ENCODE results near the gene BTF3L4. TPM values are rescaled to one million over a fixed set of nuclear protein-coding genes. Genes with fewer than 3 reads are reported as not detected.

BTF3L4 gene
- 28.6 and 30.1 TPM in 2 replicates for total RNA-seq

DNA sequence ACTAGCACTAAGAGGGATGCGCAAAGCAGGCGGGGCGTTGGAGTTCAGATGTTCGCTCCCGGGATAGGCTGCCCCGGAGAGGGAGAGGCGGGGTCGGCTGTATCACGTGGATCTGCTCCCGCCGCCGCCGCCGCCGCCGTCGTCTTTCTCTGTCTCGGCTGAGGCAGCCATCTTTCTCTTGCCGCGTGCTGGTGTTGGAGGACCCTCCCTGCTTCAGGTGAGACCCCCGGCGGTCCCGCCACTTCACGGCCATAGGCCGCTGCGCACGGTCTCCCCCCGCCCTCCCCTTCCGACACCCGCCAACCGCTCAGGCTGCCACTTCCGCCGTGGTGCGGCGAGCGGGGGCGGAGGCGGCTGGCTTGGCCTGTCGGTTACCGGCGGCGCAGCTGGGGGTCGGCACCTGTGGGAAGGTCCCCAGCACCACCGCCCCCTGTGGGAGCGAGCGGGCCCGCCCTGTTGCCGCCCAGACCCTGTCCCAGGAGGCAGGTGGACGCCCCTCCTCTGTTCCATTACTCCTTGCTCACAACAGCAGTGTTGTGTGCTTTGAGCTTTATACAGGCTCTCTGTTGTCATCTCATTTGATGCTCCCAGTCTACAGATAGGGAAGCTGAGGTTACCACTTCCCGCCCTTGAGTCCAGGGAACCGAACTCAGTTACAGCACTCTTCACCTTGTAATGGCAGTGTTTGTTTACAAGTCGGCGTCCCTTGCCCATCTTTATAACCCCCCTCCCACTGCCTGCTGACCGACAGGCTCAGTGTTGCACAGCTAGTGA, at the start of gene BTF3L4:
BTF3L4 (plus strand) TSS at position 133 of the 774 bp plus-strand sequence. CDS start 3,553 bp downstream, outside the sequence.

DNA sequence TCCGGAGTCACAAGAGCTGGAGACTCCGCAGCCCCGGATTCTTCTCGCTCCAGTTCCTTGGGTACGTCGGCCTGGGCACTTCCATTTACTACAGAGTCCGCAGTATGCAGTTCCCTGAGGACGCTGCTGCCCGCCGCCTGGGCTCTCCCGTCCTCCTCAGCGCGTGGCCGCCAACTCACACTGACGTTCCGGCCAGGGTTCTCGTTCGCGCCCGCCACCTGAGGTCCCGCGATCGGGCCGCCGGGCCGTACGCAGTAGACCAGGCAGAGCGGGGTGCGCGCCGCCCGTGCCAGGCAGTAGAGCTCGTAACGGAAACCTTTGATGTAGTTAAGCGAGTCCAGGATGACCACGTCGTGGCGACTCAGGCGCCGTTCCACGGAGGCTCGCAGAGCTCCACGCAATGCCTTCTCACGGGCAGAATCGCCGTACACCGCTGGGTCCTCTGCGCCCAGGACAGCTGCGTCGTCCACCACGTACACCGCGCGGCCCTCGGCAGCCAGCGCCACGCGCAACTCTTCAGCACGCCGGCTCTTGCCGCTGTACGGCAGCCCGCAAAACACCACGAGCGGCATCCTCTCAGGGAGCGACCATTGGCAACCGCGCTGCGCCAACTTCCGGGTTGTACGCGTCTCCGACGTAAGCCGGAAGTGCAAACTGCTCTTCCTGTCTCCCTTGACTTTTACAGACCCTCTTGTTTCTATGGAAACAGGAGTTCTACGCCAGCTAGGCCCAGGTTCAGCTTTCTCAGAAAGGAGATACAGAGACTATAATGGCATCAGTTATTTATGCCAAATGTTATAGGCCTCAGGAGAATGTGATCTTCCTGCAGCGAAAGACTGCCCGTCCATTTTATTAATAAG, 22.7 kb upstream of the BTF3L4 start, which contains the start of gene KTI12:
KTI12 (minus strand) TSS at position 621 of the 860 bp plus-strand sequence; CDS start at position 572, 49 bp downstream.

DNA sequence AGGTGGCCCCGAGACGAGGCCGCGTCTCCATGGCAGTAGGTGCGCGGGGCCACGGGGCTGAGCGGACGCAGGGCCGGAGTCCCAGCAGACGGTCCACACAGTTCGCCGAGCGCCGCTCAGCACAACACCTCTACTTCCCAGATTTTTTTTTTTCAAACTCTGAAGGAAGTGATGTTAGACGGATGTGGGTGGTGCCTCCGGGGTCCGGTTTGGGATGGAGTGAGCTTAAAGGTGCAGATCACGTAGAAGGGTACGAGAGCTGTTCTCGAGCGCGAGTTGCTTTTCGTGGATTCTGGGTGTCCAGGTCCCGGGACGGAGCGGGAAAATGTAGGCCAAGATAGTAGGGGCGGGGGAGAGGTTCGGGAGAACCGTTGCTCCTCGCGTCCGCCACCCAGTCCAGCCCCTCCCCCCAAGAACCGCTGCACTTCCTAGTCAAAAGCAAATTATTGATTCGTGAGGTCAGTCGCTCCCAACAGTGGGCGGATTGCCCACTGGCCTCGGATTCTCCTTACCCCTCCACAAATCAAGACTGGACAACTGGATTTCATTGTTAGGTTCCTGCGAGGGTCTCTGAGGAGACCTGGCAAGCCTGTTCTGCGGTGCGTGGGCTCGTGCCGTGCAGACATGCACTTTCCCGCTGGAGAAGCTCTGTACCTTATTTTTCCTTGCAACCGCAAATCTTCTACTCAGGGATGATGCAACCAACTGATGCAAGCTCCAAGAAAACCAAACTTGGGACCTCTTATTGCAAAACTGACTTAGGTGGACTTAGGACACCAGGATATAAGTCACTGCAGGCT, 829 bp upstream of the BTF3L4 start, which contains the start of gene TXNDC12:
TXNDC12 (minus strand) TSS at position 126 of the 800 bp plus-strand sequence; CDS start at position 31, 95 bp downstream.

Other genes starting within 250 kb of the BTF3L4 start
- 51.6 and 69.5 TPM in 2 replicates for gene NRDC, start 177.6 kb upstream of the BTF3L4 start, total RNA-seq
- 10.0 and 21.7 TPM in 2 replicates for gene RAB3B, start 65.6 kb upstream of the BTF3L4 start, total RNA-seq
- 10.6 and 10.7 TPM in 2 replicates for gene KTI12, start 22.5 kb upstream of the BTF3L4 start, total RNA-seq
- gene TXNDC12, start 1.1 kb upstream of the BTF3L4 start, total RNA-seq: 15.8 and 18.8 TPM in 2 replicates
- gene ZFYVE9, start 85.8 kb downstream of the BTF3L4 start, total RNA-seq: 28.3 and 36.6 TPM in 2 replicates

Measured in endothelial cell of coronary artery (primary cell).